ENCODE data around the gene GJA4. TPM values are rescaled to one million over a fixed set of nuclear protein-coding genes. Genes with fewer than 3 reads are reported as not detected.

Gene GJA4
- total RNA-seq, 2 donors from 2014 or later: 2.3 to 3.5 TPM

- no peak overlapping the region for H3K27ac ChIP-seq
- DNase-seq: no peak
- no peaks in the 10 kb centered on the region for H3K9me3 ChIP-seq
- TF ChIP-seq CTCF (IDR thresholded peaks at IDR 0.05): no peak
- no peaks in the 10 kb centered on the region for H3K27me3 ChIP-seq
- no peak overlapping the region for H3K9ac ChIP-seq (ENCODE audit: low read depth in 2 of 2, low read length in 2 of 2)
- no peaks in the 10 kb centered on the region for H3K36me3 ChIP-seq
- no peak overlapping the region for H3K4me3 ChIP-seq
- no peaks in the 10 kb centered on the region for H3K4me1 ChIP-seq
- intact Hi-C loops (cut with DNase I): no loop called here
Measured at GRCh38 chr1:34822202-34822601, 29.4 kb downstream of the GJA4 start.

DNA sequence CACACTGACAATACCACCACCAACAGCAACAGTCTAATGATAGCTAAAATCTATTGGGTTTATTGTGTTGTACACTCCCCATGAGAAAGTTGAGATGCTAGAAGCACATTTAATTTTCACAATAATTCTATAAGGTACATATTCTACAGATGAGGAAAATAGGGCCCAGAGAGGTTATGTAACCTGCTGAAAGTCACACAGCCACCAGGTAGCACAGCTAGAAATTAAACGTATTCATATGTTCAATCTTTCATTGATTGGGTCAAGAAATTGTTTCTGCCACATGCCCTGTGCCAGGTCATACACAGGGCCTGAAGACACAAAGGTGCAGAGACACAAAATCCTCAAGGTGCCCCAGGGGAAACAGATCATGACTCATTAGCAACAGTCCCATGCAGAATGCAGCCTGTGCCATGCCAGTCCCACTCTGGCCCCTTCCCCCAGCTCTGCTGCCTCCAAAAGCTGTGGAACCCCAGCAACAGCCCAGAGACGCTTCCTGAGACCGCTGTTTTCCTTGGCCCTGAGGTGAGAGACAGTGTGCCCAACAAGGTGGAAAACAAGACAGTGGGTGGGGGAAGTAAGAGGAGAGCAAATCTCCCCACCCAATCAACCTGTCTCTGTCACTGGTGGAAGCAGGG, 32.1 kb downstream of the GJA4 start:
- Histone ChIP-seq H3K4me3 (no peak overlapping the region), H3K4me1 (no peaks in the 10 kb centered on the region), H3K27ac (no peak overlapping the region), H3K9ac (ENCODE audit: low read depth in 2 of 2, low read length in 2 of 2) (no peak overlapping the region), H3K27me3 (no peaks in the 10 kb centered on the region), H3K9me3 (no peaks in the 10 kb centered on the region), H3K36me3 (no peaks in the 10 kb centered on the region)
- no peak for DNase-seq
- no peak for TF ChIP-seq CTCF (IDR thresholded peaks at IDR 0.05)
- intact Hi-C loops (cut with DNase I): no loop called here

DNA sequence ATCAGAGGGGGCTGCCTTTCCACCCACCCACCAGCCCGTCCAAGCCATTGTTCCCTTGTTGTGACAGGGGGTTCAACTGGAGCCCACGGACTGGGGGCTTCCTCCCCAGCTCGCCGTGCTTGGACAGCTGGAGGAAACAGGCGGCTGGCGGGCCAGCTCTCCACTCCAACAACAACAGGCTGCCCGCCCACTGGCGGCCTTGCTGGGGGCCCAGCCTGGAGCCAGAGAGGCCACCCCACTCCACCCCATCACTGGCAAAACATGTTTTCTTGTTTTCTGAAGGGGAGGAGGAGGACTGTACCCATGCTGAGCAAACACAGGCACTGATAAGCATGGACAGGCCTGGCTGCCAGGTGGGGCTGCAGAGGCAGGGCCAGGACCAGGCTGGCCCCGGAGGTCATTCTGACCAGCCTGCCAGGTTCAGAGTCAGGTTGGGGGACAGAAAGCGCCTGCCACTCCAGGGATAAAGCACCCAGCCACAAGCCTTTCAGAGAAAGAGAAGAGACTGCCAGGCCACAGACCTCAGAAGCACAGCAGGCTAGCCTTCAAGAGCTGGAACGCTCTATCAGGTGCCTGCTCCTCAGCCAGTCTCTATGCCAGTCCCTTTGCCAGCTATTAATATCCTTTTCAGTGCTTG, 32.8 kb downstream of the GJA4 start:
- DNase-seq: peak; percentile 32
- no peak overlapping the region for H3K9ac ChIP-seq (ENCODE audit: low read depth in 2 of 2, low read length in 2 of 2)
- H3K4me3 ChIP-seq: no peak overlapping the region
- no peaks in the 10 kb centered on the region for H3K9me3 ChIP-seq
- intact Hi-C loops (cut with DNase I): no loop called here
- no peaks in the 10 kb centered on the region for H3K4me1 ChIP-seq
- no peak for TF ChIP-seq CTCF (IDR thresholded peaks at IDR 0.05)
- no peaks in the 10 kb centered on the region for H3K27me3 ChIP-seq
- no peak overlapping the region for H3K27ac ChIP-seq
- H3K36me3 ChIP-seq: no peaks in the 10 kb centered on the region

DNA sequence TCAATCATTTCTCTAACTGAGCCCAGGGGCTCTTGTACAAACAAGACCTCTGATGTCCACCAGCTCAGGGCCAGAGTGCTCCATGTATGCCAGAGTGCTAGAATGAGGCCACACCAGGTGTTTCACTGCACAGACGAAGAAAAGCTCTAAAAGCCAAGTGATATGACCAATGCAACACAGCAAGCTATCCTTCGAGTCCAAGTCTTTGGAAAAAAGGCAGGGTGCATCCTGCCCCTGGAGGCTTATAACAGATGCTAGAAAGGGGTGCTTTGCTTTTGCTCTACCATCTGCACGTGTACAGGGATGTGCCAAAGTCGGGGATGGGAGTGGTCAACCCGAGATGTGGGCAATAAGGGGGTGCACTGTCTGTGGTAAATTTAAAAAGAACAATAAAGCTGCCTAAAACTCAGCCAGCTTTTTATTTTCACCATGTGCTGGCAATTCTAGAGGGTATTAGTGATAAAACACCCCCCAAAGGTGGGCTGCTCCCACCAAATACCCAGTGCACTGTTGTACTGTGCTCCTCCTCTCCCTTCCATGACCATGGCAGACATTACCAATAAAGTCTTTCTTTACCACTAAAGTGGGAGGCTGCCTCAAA, 34.6 kb downstream of the GJA4 start:
- H3K9ac ChIP-seq (ENCODE audit: low read depth in 2 of 2, low read length in 2 of 2): no peak overlapping the region
- no peak overlapping the region for H3K27ac ChIP-seq
- H3K36me3 ChIP-seq: no peaks in the 10 kb centered on the region
- H3K4me1 ChIP-seq: no peaks in the 10 kb centered on the region
- H3K9me3 ChIP-seq: no peaks in the 10 kb centered on the region
- no peak overlapping the region for H3K4me3 ChIP-seq
- H3K27me3 ChIP-seq: no peaks in the 10 kb centered on the region
- intact Hi-C loops (cut with DNase I): no loop called here
- no peak for TF ChIP-seq CTCF (IDR thresholded peaks at IDR 0.05)
- DNase-seq: no peak

DNA sequence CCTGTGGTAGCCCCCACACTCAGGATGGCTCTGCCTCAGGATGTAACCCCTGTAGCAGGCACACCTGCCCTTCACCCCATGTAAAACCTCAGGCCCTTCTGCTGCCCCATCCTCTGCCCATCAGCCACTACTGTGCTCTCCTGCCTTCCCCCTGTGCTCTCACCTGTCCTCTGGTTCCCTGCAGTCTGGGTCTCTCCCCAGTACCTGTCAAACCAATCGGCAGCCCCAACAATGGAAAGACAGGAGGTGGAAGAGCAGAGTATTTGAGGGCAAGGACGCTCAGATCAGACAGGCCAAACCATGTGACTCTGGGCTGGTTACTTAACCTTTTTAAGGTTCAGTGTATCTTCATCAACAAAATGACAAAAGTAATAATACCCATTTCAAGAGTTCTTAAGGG, 35.8 kb downstream of the GJA4 start:
- H3K36me3 ChIP-seq: no peaks in the 10 kb centered on the region
- intact Hi-C loops (cut with DNase I): no loop called here
- no peaks in the 10 kb centered on the region for H3K27me3 ChIP-seq
- no peaks in the 10 kb centered on the region for H3K9me3 ChIP-seq
- TF ChIP-seq CTCF (IDR thresholded peaks at IDR 0.05): no peak
- H3K27ac ChIP-seq: no peak overlapping the region
- no peak for DNase-seq
- H3K4me1 ChIP-seq: no peaks in the 10 kb centered on the region
- no peak overlapping the region for H3K4me3 ChIP-seq
- H3K9ac ChIP-seq (ENCODE audit: low read depth in 2 of 2, low read length in 2 of 2): no peak overlapping the region

All from colonic mucosa (tissue), 4 donors.